ENCODE data around the gene PRR9.

DNA sequence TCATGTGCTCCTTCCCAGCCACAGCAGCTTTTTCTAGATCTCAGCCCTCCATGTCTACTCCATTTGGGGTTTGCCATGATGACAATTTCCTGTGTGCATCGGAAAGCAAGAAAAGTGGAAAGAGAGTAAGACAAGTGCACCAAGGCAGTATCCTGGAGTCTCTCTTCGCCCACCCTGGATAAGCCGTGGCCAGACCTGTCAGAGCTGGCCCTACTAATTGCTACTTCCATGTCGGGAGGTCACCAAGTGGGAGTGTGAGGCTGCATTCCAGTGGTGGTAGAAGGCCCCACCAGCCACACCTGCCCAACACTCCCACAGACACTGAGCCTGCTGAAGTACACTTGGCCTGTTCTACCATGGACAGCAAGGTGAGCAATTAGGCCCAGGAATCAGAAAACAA lies 28.1 kb downstream of the PRR9 start:
- TF ChIP-seq GATA2 (IDR thresholded peaks at IDR 0.05; ENCODE audit: low read depth, low read length) (no peak), GATA3 (IDR thresholded peaks at IDR 0.05; ENCODE audit: low read depth, low read length) (no peak)

Data from SH-SY5Y (cell line).